H1 (cell line): ENCODE data around the gene TBCE. TPM values are rescaled to one million over a fixed set of nuclear protein-coding genes. Genes with fewer than 3 reads are reported as not detected.

Experiments used
- CBX5 ChIP-seq: fragments of 300-800, 300-1000 bp; sonication (generic); IDR thresholded peaks from 2 replicates; pipeline ENCODE4 v1.7.1; 2016; ENCODE audit warnings: antibody characterized with exemption, low read length, low read depth
- EGR1 ChIP-seq: IDR thresholded peaks from 2 replicates; pipeline ENCODE4 v1.6.1; 2011; ENCODE audit warnings: low read depth, low read length, borderline replicate concordance
- GABPA ChIP-seq: IDR thresholded peaks from 2 replicates; pipeline ENCODE4 v1.6.1; 2011; ENCODE audit warnings: mild to moderate bottlenecking, low read length, moderate library complexity, borderline replicate concordance; ENCODE audit not compliant: insufficient read depth
- SIX5 ChIP-seq: IDR thresholded peaks from 2 replicates; pipeline ENCODE4 v1.6.1; 2011; ENCODE audit warnings: mild to moderate bottlenecking, low read depth, low read length
- TAF1 ChIP-seq: IDR thresholded peaks from 2 replicates; pipeline ENCODE4 v1.6.1; 2011; ENCODE audit warnings: mild to moderate bottlenecking, low read depth, low read length
- polyA plus RNA-seq, 7 experiments: library from polyadenylated mRNA; depleted of rRNA in 3 of 7; stranded (reverse) in 5 of 7; unstranded in 2 of 7; fragments of >200 nt in 5 of 7; fragments of 200-250 nt in 2 of 7; gene quantifications; 1 replicate in 5 of 7; 2 replicates in 1 of 7; 4 replicates in 1 of 7; pipeline versions ENCODE4 v1.2.1 to v1.2.3, GENCODE V29; 2011 to 2013; ENCODE audit warnings: missing spikeins in 2 of 7, mixed read lengths in 2 of 7
- total RNA-seq: library from RNA; stranded (reverse); fragmentation: NEBNext Ultra II Directional; extraction: Animal tissue kit (Norgen Biotek cat#: 25700); gene quantifications from 2 replicates; pipeline ENCODE4 v1.2.1, GENCODE V29; 2021
- TF ChIP-seq, protein P1 (sequence below): fragments of 300-600 bp; sonication (generic); IDR thresholded peaks from 2 replicates; pipeline ENCODE4 v1.7.1; 2012; ENCODE audit warnings: low read length, moderate library complexity, mild to moderate bottlenecking, inconsistent platforms; ENCODE audit not compliant: insufficient replicate concordance

TBCE gene
- total and polyA plus RNA-seq, 2 of the 8 experiments (the other 6 are each of a cell fraction or from before 2014, with no cell fraction given) = 22.7 to 42.9 TPM

DNA sequence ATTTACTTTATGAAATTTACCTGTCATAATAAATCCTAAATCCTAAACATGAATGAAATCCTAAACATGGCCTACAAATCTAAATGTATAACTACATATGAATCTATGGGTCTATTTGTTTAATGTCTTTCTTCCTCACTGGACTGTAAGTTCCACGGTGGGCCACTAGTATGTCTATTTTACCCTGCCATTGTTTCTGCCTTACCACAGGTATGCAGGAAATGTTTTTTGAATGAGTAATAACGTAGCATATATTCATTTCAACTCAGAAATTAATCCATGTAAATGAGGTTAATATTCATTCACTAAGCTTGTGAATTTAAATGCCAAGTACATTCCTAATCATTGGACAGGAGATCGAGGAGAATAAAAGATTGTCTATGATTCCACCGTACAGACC is 101.7 kb downstream of the TBCE start (continued):
- TF ChIP-seq CBX5 = no peak
- no peak for TF ChIP-seq TAF1
- no peak for TF ChIP-seq EGR1
- no peak for TF ChIP-seq SIX5
- no peak for TF ChIP-seq GABPA
- TF ChIP-seq, protein P1, sequence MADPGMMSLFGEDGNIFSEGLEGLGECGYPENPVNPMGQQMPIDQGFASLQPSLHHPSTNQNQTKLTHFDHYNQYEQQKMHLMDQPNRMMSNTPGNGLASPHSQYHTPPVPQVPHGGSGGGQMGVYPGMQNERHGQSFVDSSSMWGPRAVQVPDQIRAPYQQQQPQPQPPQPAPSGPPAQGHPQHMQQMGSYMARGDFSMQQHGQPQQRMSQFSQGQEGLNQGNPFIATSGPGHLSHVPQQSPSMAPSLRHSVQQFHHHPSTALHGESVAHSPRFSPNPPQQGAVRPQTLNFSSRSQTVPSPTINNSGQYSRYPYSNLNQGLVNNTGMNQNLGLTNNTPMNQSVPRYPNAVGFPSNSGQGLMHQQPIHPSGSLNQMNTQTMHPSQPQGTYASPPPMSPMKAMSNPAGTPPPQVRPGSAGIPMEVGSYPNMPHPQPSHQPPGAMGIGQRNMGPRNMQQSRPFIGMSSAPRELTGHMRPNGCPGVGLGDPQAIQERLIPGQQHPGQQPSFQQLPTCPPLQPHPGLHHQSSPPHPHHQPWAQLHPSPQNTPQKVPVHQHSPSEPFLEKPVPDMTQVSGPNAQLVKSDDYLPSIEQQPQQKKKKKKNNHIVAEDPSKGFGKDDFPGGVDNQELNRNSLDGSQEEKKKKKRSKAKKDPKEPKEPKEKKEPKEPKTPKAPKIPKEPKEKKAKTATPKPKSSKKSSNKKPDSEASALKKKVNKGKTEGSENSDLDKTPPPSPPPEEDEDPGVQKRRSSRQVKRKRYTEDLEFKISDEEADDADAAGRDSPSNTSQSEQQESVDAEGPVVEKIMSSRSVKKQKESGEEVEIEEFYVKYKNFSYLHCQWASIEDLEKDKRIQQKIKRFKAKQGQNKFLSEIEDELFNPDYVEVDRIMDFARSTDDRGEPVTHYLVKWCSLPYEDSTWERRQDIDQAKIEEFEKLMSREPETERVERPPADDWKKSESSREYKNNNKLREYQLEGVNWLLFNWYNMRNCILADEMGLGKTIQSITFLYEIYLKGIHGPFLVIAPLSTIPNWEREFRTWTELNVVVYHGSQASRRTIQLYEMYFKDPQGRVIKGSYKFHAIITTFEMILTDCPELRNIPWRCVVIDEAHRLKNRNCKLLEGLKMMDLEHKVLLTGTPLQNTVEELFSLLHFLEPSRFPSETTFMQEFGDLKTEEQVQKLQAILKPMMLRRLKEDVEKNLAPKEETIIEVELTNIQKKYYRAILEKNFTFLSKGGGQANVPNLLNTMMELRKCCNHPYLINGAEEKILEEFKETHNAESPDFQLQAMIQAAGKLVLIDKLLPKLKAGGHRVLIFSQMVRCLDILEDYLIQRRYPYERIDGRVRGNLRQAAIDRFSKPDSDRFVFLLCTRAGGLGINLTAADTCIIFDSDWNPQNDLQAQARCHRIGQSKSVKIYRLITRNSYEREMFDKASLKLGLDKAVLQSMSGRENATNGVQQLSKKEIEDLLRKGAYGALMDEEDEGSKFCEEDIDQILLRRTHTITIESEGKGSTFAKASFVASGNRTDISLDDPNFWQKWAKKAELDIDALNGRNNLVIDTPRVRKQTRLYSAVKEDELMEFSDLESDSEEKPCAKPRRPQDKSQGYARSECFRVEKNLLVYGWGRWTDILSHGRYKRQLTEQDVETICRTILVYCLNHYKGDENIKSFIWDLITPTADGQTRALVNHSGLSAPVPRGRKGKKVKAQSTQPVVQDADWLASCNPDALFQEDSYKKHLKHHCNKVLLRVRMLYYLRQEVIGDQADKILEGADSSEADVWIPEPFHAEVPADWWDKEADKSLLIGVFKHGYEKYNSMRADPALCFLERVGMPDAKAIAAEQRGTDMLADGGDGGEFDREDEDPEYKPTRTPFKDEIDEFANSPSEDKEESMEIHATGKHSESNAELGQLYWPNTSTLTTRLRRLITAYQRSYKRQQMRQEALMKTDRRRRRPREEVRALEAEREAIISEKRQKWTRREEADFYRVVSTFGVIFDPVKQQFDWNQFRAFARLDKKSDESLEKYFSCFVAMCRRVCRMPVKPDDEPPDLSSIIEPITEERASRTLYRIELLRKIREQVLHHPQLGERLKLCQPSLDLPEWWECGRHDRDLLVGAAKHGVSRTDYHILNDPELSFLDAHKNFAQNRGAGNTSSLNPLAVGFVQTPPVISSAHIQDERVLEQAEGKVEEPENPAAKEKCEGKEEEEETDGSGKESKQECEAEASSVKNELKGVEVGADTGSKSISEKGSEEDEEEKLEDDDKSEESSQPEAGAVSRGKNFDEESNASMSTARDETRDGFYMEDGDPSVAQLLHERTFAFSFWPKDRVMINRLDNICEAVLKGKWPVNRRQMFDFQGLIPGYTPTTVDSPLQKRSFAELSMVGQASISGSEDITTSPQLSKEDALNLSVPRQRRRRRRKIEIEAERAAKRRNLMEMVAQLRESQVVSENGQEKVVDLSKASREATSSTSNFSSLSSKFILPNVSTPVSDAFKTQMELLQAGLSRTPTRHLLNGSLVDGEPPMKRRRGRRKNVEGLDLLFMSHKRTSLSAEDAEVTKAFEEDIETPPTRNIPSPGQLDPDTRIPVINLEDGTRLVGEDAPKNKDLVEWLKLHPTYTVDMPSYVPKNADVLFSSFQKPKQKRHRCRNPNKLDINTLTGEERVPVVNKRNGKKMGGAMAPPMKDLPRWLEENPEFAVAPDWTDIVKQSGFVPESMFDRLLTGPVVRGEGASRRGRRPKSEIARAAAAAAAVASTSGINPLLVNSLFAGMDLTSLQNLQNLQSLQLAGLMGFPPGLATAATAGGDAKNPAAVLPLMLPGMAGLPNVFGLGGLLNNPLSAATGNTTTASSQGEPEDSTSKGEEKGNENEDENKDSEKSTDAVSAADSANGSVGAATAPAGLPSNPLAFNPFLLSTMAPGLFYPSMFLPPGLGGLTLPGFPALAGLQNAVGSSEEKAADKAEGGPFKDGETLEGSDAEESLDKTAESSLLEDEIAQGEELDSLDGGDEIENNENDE = no peak
- TF ChIP-seq, all 59 proteins: peak for 0
